GM12873 (cell line): ENCODE results near the gene DEFB131B.

Source experiments
- CTCF ChIP-seq: IDR thresholded peaks from 2 replicates; pipeline ENCODE4 v1.5.1; 2012; ENCODE audit warnings: low read depth, mild to moderate bottlenecking, moderate library complexity, low read length, control low read depth; ENCODE audit not compliant: insufficient read depth; ENCODE audit errors: missing control alignments

Gene DEFB131B

GRCh38 chr11:71930556-71931244 is 52.4 kb downstream of the DEFB131B start:
- no peak for TF ChIP-seq CTCF

- no peak for TF ChIP-seq CTCF
Observed at GRCh38 chr11:71931245-71931602, 53.0 kb downstream of the DEFB131B start.

- TF ChIP-seq CTCF = no peak
Observed at GRCh38 chr11:71933141-71933933, 55.1 kb downstream of the DEFB131B start.
